Measurements from ENCODE around the gene FAM234B.

GRCh38 chr12:13011098-13011497, 33.1 kb upstream of the FAM234B start:
- TF ChIP-seq CTCF (IDR thresholded peaks at IDR 0.05), result no peak
- no peak for TF ChIP-seq POLR2A (IDR thresholded peaks at IDR 0.05)
- no peak for TF ChIP-seq EP300 (IDR thresholded peaks at IDR 0.05)
- TF ChIP-seq POLR2AphosphoS5 (IDR thresholded peaks at IDR 0.05), result no peak

All from gastroesophageal sphincter (tissue), 3 donors.